Astrocyte (in vitro differentiated cells and primary cell): Measurements from ENCODE around the gene EFNA5.

Experiments
- EZH2 ChIP-seq: IDR thresholded peaks from 2 replicates; pipeline ENCODE4 v1.6.1; 2012; ENCODE audit warnings: mild to moderate bottlenecking, low read length, inconsistent platforms; ENCODE audit not compliant: insufficient read depth
- TF ChIP-seq, protein P1 (sequence below): IDR thresholded peaks from 2 replicates; pipeline ENCODE4 v1.5.1; 2011; ENCODE audit warnings: low read depth, mild to moderate bottlenecking, inconsistent platforms, low read length, moderate library complexity; ENCODE audit not compliant: insufficient read depth

DNA sequence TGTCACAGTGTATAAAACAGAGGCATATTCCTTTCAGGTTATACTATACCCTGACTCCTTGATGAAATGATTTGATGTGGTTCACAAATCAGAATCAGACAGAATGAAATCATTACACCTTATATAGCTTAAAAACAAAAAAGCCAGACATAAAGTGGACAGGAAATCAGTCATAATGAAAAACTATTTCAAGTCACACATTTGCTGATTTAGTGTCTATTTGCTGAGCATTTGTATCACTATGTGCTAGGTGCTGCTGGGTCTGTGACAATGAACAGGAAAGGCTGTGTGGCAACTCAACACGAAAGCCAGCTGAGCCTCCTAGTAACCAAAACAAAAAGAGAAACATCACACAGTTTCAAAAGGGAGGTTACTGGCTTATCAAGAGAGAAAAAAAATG is 194.0 kb downstream of the EFNA5 start:
- TF ChIP-seq, protein P1, sequence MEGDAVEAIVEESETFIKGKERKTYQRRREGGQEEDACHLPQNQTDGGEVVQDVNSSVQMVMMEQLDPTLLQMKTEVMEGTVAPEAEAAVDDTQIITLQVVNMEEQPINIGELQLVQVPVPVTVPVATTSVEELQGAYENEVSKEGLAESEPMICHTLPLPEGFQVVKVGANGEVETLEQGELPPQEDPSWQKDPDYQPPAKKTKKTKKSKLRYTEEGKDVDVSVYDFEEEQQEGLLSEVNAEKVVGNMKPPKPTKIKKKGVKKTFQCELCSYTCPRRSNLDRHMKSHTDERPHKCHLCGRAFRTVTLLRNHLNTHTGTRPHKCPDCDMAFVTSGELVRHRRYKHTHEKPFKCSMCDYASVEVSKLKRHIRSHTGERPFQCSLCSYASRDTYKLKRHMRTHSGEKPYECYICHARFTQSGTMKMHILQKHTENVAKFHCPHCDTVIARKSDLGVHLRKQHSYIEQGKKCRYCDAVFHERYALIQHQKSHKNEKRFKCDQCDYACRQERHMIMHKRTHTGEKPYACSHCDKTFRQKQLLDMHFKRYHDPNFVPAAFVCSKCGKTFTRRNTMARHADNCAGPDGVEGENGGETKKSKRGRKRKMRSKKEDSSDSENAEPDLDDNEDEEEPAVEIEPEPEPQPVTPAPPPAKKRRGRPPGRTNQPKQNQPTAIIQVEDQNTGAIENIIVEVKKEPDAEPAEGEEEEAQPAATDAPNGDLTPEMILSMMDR = no peak
- no peak for TF ChIP-seq EZH2
